Large intestine (tissue), 3 donors: Measurements from ENCODE around the gene MCC. TPM values are rescaled to one million over a fixed set of nuclear protein-coding genes. Genes with fewer than 3 reads are reported as not detected.

Experiments used
- DNase-seq, 2 donors: peaks; one replicate each; pipeline versions ENCODE4 v3.0.0 to v3.0.0-alpha.2; 2013
- H3K27ac ChIP-seq: one replicate; pipeline ENCODE4 v1.5.1; 2013; ENCODE audit warnings: low read length
- H3K27me3 ChIP-seq: 2 replicates; pipeline ENCODE4 v1.6.1; 2013; ENCODE audit warnings: low read length; ENCODE audit not compliant: control insufficient read depth, insufficient read depth
- H3K36me3 ChIP-seq: 2 replicates; pipeline ENCODE4 v1.6.1; 2013; ENCODE audit warnings: low read length; ENCODE audit not compliant: control insufficient read depth, insufficient read depth
- H3K4me1 ChIP-seq: one replicate; pipeline ENCODE4 v1.6.1; 2013; ENCODE audit warnings: low read length; ENCODE audit not compliant: control insufficient read depth, insufficient read depth
- H3K4me3 ChIP-seq: one replicate; pipeline ENCODE4 v1.5.1; 2013; ENCODE audit warnings: low read length
- H3K9me3 ChIP-seq: one replicate; pipeline ENCODE4 v1.6.1; 2013; ENCODE audit warnings: mild to moderate bottlenecking, low read depth, low read length, moderate library complexity; ENCODE audit not compliant: control insufficient read depth
- WGBS: methylation state at CpG from one replicate; pipeline ENCODE4 v1.1.5; 2013; ENCODE audit warnings: low lambda C conversion rate; ENCODE audit not compliant: insufficient coverage; 5-methylcytosine and 5-hydroxymethylcytosine counted together
- polyA plus RNA-seq: library from polyadenylated mRNA; unstranded; fragments of 120-200 nt; gene quantifications from one replicate; pipeline ENCODE4 v1.2.1, GENCODE V29; 2013

MCC gene
- polyA plus RNA-seq, 1 donor = 5.2 TPM

- Histone ChIP-seq H3K4me3 (no peak overlapping the region), H3K27me3 (peaks cover 2% of the 10 kb centered on the region), H3K4me1 (no peaks in the 10 kb centered on the region), H3K36me3 (no peaks in the 10 kb centered on the region), H3K27ac (no peak overlapping the region), H3K9me3 (no peaks in the 10 kb centered on the region)
- DNase-seq = no peak
- 100% methylated on average over 2 of the region's 3 CpGs for WGBS
These were observed 268.6 kb downstream of the MCC start for GRCh38 chr5:113219695-113220094.

GRCh38 chr5:113218906-113219517, 269.2 kb downstream of the MCC start:
- Histone ChIP-seq H3K4me3 (no peak overlapping the region), H3K9me3 (no peaks in the 10 kb centered on the region), H3K27ac (no peak overlapping the region), H3K27me3 (peaks cover 2% of the 10 kb centered on the region), H3K4me1 (no peaks in the 10 kb centered on the region), H3K36me3 (no peaks in the 10 kb centered on the region)
- DNase-seq = no peak
- WGBS = 61% methylated on average over 4 of the region's 7 CpGs

GRCh38 chr5:113218200-113218599, 270.1 kb downstream of the MCC start:
- no peak for DNase-seq
- WGBS = 20% methylated on average over 1 of the region's 8 CpGs
- H3K4me3 ChIP-seq = no peak overlapping the region
- no peak overlapping the region for H3K27ac ChIP-seq
- H3K9me3 ChIP-seq = no peaks in the 10 kb centered on the region
- no peaks in the 10 kb centered on the region for H3K4me1 ChIP-seq
- H3K36me3 ChIP-seq = no peaks in the 10 kb centered on the region
- peaks cover 2% of the 10 kb centered on the region for H3K27me3 ChIP-seq

- WGBS = no CpG with 5 or more reads among the region's 9 CpGs
These were observed 270.6 kb downstream of the MCC start for GRCh38 chr5:113217619-113218184.

GRCh38 chr5:113216545-113216944, 271.7 kb downstream of the MCC start:
- Histone ChIP-seq H3K36me3 (no peaks in the 10 kb centered on the region), H3K9me3 (no peaks in the 10 kb centered on the region), H3K4me1 (no peaks in the 10 kb centered on the region), H3K4me3 (no peak overlapping the region), H3K27me3 (peaks cover 2% of the 10 kb centered on the region), H3K27ac (no peak overlapping the region)
- DNase-seq = no peak
- 80% methylated on average over 1 of the region's 3 CpGs for WGBS

More at GRCh38 chr5:113217619-113218184, 270.6 kb downstream of the MCC start:
- Histone ChIP-seq H3K4me3 (no peak overlapping the region), H3K4me1 (no peaks in the 10 kb centered on the region), H3K36me3 (no peaks in the 10 kb centered on the region), H3K27ac (no peak overlapping the region), H3K9me3 (no peaks in the 10 kb centered on the region), H3K27me3 (peaks cover 2% of the 10 kb centered on the region)
- DNase-seq = no peak

GRCh38 chr5:113215401-113216060, 272.7 kb downstream of the MCC start:
- no peaks in the 10 kb centered on the region for H3K36me3 ChIP-seq
- WGBS = 60% methylated on average over 4 of the region's 9 CpGs
- H3K4me1 ChIP-seq = no peaks in the 10 kb centered on the region
- H3K27me3 ChIP-seq = peaks cover 2% of the 10 kb centered on the region
- H3K4me3 ChIP-seq = no peak overlapping the region
- H3K9me3 ChIP-seq = no peaks in the 10 kb centered on the region
- DNase-seq = no peak
- no peak overlapping the region for H3K27ac ChIP-seq

GRCh38 chr5:113214606-113215323, 273.5 kb downstream of the MCC start:
- H3K4me1 ChIP-seq = no peaks in the 10 kb centered on the region
- WGBS = no CpG with 5 or more reads among the region's 1 CpG
- no peak for DNase-seq

GRCh38 chr5:113213551-113214425, 274.5 kb downstream of the MCC start:
- H3K4me1 ChIP-seq = no peaks in the 10 kb centered on the region
- no peak overlapping the region for H3K4me3 ChIP-seq
- H3K27me3 ChIP-seq = peaks cover 2% of the 10 kb centered on the region
- 84% methylated on average over 4 of the region's 14 CpGs for WGBS
- no peaks in the 10 kb centered on the region for H3K36me3 ChIP-seq
- H3K27ac ChIP-seq = no peak overlapping the region
- no peak for DNase-seq
- H3K9me3 ChIP-seq = no peaks in the 10 kb centered on the region

More at GRCh38 chr5:113214606-113215323, 273.5 kb downstream of the MCC start:
- no peaks in the 10 kb centered on the region for H3K9me3 ChIP-seq
- no peak overlapping the region for H3K27ac ChIP-seq
- H3K36me3 ChIP-seq = no peaks in the 10 kb centered on the region
- no peak overlapping the region for H3K4me3 ChIP-seq
- peaks cover 2% of the 10 kb centered on the region for H3K27me3 ChIP-seq

- DNase-seq = no peak
- Histone ChIP-seq H3K27me3 (no peaks in the 10 kb centered on the region), H3K36me3 (no peaks in the 10 kb centered on the region), H3K4me3 (no peak overlapping the region), H3K4me1 (no peaks in the 10 kb centered on the region), H3K27ac (no peak overlapping the region), H3K9me3 (no peaks in the 10 kb centered on the region)
- no CpG with 5 or more reads among the region's 5 CpGs for WGBS
These were observed 275.9 kb downstream of the MCC start for GRCh38 chr5:113212244-113212920.
